Fibroblast of the aortic adventitia (primary cell): Measurements from ENCODE around the gene SF3B3. TPM values are rescaled to one million over a fixed set of nuclear protein-coding genes. Genes with fewer than 3 reads are reported as not detected.
A peak's percentile ranks its signal among the peaks of the same experiment; 100 is the strongest.
"Not testable (repeated sequence)": the region's sequence is repeated elsewhere in the genome, so short reads cannot be mapped to it uniquely, and the experiment has no call there.

Experiments used
- DNase-seq: peaks from one replicate; pipeline ENCODE4 v3.0.0-alpha.2; 2010; ENCODE audit warnings: low read depth
- H3K4me3 ChIP-seq: 2 replicates; pipeline ENCODE4 v1.5.1; 2011; ENCODE audit warnings: low read depth, mild to moderate bottlenecking, control low read depth, low read length, moderate library complexity
- CTCF ChIP-seq: IDR thresholded peaks from 2 replicates; pipeline ENCODE4 v1.5.1; 2011; ENCODE audit warnings: mild to moderate bottlenecking, low read length, control low read depth, inconsistent platforms; ENCODE audit not compliant: insufficient read depth
- total RNA-seq: library from RNA; depleted of rRNA; stranded (reverse); fragments of >200 nt; gene quantifications from 2 replicates; pipeline ENCODE4 v1.2.3, GENCODE V29; 2012; ENCODE audit warnings: low replicate concordance

SF3B3 gene
- total RNA-seq, 1 donor: 184 TPM

- TF ChIP-seq CTCF: no peak
- no peak overlapping the region for H3K4me3 ChIP-seq
- DNase-seq: peak; percentile 72
These were observed 64.9 kb downstream of the SF3B3 start for GRCh38 chr16:70588565-70588964.

- DNase-seq, H3K4me3 ChIP-seq: not testable (repeated sequence)
These were observed 65.8 kb downstream of the SF3B3 start for GRCh38 chr16:70589416-70589815.

GRCh38 chr16:70589998-70590471 lies 66.4 kb downstream of the SF3B3 start:
- peak overlapping the region; percentile 44 for H3K4me3 ChIP-seq
- no peak for TF ChIP-seq CTCF
- peak; percentile 88 for DNase-seq

- DNase-seq: peak; percentile 57
- peak overlapping the region; percentile 44 for H3K4me3 ChIP-seq
- TF ChIP-seq CTCF: no peak
These were observed 67.3 kb downstream of the SF3B3 start for GRCh38 chr16:70590722-70591415.

- no peak for DNase-seq
- no peak for TF ChIP-seq CTCF
- no peak overlapping the region for H3K4me3 ChIP-seq
These were observed 68.0 kb downstream of the SF3B3 start for GRCh38 chr16:70591615-70592014.

- DNase-seq: peak; percentile 69
These were observed 68.5 kb downstream of the SF3B3 start for GRCh38 chr16:70592106-70592571.

GRCh38 chr16:70593544-70593943 lies 69.9 kb downstream of the SF3B3 start:
- DNase-seq: no peak
- no peak for TF ChIP-seq CTCF
- no peak overlapping the region for H3K4me3 ChIP-seq

More at GRCh38 chr16:70592106-70592571, 68.5 kb downstream of the SF3B3 start:
- TF ChIP-seq CTCF: no peak
- no peak overlapping the region for H3K4me3 ChIP-seq
